T1000 (cell line): Measurements from ENCODE around the gene MAP4K4.
"Not testable (repeated sequence)": the region's sequence is repeated elsewhere in the genome, so short reads cannot be mapped to it uniquely, and the experiment has no call there.

ENCODE experiments used
- DNase-seq: peaks from one replicate; lab custom pipeline; 2025; ENCODE audit warnings: mixed read lengths; lab: John Stamatoyannopoulos, UW

Gene MAP4K4

DNA sequence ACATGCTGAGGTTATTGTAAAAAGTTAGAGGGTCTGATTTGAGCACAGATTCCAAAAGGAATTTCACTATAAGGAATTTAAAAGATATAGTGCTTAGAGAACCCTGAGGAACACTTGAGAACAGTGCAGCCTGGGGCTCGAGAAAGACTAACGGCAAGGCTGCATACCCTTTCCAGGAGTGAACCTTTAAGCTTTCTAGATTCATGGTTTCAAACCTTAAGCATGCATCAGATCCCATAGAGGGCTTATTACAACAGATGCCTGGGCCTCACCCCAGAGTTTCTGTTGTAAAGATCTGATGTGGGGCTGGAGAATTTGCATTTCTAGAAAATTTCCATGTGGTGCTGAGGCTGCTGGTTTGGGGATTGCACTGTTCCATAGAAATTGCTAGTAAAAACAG lies 203.7 kb downstream of the MAP4K4 start:
- no peak for DNase-seq

DNA sequence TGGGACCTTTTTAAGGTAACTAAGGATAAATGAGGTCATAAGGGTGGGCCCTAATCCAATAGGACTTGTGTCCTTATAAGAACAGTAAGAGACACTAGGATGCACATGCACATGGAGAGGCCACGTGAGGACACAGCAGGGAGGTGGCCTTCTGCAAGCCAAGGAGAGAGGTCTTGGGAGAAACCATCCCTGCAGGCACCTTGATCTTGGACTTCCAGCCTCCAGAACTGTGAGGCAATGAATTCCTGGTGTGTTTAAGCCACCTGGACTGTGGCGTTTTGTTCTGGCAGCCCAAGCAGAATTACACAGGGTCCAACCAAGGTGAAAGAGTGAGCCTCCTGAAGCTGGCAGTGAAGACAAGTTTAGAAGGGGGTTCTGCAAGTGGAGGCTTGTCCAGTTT lies 204.7 kb downstream of the MAP4K4 start:
- no peak for DNase-seq

DNA sequence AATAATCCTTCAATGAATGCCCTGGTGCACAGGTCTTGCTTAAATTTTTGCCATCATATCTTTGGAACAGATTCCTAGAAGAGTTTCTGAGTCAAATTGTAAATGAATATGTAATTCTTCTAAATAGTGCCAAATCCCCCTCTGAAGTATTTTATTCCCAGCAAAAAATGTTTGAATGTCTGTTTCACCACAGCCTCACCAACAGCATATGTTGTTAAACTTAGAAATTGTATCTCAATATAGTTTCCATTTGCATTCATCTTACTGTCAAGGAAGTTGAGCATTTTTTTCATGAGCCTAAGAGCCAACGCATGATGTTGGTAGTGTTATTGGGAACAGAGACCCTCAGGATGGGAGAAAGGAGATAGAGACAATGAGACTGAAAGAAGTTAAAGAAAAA lies 207.4 kb downstream of the MAP4K4 start:
- no peak for DNase-seq

DNA sequence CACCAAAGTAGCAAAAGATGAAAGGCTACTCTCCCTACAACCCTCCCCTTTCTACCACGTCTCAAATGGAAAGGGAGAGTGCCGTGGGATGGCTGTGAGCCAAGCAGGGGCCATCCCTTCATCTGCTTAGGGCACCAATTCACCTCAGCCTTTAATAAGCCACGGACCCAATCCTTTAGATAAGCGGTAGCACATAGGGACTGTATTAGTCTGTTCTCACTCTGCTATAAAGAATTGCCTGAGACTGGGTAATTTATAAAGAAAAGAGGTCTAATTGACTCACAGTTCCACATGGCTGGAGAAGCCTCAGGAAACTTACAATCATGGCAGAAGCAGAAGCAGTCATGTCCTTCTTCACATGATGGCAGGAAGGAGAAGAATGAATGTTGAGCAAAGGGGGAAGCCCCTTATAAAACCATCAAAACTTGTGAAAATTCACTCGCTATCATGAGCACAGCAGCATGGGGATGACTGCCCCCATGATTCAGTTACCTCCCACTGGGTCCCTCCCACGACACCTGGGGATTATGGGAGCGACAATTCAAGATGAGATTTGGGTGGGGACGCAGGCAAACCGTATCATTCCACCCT lies 208.3 kb downstream of the MAP4K4 start:
- no peak for DNase-seq

DNA sequence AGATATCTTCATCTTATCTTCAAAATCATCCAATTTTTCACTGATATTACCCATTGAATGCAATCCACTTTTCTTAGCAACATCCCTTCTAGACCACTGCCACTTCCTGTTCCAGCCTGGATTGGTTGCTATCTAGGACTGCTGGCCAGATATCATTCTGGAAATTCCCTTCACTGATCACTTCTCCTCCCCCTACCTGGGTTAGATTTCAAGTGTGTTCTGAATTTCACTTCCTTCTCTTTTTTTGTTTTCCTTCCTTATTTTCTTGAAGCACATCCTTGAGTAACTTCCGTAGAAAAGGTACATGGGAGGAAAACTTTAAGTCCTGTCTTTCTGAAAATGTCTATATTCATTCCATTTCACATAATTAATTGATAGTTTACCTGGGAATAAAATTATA lies 212.3 kb downstream of the MAP4K4 start:
- DNase-seq, result no peak

DNA sequence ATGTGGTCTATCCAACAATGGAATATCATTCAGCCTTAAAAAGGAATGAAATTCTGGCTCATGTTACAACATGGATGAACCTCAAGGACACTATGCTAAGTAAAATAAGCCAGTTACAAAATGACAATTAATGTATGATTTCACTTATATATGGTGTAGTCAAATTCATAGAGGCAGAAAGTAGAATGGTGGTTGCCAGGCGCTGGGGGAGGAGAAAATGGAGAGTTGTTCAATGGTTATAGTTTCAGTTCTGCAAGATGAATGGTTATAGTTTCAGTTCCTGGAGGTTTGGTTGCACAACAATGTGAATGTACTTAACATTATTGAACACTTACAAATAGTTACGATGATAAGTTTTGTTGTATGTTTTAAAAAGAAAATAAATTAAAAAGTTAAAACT lies 215.0 kb downstream of the MAP4K4 start:
- DNase-seq, result no peak

DNA sequence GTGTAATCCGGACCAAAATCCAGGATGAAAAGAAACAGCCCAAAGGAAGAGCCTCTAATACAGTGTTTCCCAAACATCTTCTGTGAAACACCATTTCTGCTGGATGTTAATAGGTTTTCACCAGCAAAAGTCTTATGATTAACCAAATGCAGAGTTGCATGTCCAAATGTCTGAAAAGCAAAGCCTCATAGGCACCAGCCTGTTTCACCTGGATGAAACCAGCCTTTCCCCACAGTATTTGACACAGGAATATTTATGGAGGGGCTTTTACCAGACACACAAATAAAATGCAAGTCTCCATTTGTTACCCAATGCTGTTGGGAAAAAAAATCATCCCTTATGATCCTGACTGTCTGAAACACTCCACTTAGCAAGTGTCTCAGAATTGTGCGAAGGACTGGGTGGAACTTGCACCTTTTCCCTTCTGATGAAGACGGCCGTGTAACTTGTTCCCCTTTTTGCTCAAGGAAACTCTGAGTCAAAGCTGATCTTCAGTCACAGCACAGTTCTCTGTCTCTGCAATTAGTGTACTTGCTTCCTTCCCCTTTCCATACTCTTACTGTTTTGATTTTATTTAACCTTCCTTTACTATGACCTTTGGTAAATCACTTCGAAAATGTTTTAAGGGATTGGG lies 223.9 kb downstream of the MAP4K4 start:
- DNase-seq, result no peak

DNA sequence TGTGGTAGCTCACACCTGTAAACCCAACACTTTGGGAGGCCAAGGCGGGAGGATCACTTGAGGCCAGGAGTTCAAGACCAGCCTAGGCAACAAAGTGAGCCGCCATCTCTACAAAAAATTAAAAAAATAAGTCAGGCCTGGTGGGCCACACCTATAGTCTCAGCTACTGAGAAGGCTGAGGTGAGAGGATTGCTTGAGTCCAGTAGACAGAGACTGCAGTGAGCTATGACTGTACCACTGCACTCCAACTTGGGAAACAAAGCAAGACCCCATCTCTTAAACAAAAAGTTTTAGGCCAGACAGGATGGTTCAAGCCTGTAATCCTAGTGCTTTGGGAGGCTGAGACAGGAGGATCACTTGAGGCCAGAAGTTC lies 224.4 kb downstream of the MAP4K4 start:
- DNase-seq, result no peak

DNA sequence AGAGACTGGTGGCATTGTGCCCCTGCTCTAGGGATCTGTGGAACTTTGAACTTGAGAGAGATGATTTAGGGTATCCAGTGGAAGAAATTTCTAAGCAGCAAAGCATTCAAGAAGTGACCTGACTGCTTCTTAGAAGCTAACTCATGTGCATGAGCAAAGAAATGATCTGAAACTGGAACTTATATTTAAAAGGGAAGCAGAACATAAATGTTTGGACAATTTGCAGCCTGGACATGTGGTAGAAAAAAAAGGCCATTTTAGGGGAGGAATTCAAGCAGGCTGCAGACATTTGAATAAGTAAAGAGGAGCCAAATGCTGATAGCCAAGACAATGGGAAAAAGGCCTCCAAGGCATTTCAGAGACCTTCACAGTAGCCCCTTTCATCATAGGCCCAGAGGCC lies 226.8 kb downstream of the MAP4K4 start:
- DNase-seq, result not testable (repeated sequence)

DNA sequence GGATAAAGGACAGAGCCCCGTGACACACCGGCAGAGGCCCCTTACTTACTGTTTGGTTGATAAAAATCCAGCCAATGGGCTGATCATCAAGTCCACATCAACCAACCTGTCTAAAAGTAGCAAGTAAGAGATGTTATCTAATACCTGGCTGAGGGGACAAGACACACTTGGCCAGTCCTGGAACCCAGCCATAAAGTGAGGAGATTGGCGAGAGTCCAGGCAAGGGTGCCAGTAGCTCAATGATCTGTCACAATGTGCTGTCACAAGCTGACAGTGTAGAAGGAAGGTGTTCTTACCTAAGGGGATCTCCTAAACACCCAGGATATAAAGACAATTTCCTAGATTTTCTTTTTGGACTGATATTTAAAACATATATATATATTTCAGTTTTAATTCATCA lies 232.5 kb downstream of the MAP4K4 start:
- DNase-seq, result no peak

DNA sequence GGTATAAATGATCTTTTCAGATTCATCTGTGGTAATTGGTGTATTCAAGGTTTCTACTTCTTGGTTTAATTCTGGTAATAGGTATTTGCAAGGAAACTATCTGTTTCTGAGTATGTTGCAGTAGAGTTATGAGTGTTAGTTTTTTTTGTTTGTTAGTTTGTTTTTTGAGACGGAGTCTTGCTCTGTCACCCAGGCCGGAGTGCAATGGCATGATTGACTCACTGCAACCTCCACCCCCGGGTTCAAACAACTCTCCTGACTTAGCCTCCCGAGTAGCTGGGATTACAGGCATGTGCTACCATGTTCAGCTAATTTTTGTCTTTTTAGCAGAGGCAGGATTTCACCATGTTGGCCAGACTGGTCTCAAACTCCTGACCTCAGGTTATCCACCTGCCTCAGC lies 233.3 kb downstream of the MAP4K4 start:
- DNase-seq, result no peak

DNA sequence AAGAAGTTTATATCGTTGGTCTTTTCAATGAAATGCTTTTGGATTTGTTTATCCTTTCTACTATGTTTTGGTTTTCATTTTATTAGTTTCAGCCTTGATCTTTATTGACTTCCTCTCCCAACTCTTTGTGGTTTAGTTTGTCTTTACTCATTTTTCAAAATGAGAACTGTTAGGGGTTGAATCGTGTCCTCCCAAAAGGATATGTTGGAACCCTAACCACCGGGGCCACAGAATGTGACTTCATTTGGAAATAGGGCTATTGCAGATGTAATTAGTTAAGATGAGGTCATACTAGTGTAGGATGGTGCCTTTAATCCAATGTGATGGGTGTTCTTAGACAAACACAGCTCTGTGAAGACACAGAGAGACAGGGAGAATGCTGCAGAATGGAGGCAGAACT lies 233.9 kb downstream of the MAP4K4 start:
- DNase-seq, result no peak

DNA sequence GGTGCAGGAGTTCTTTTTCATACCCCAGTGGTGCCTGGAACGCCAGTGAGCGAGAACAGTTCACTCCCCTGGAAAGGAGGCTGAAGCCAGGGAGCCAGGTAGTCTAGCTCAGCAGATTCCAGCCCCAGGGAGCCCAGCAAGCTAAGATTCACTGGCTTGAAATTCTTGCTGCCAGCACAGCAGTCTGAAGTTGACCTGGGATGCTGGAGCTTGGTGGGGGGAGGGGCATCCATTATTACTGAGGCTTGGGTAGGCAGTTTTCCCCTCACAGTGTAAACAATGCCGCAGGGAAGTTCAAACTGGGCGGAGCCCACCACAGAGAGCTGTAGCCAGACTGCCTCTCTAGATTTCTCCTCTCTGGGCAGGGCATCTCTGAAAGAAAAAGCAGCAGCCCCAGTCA lies 238.3 kb downstream of the MAP4K4 start:
- not testable (repeated sequence) for DNase-seq

DNA sequence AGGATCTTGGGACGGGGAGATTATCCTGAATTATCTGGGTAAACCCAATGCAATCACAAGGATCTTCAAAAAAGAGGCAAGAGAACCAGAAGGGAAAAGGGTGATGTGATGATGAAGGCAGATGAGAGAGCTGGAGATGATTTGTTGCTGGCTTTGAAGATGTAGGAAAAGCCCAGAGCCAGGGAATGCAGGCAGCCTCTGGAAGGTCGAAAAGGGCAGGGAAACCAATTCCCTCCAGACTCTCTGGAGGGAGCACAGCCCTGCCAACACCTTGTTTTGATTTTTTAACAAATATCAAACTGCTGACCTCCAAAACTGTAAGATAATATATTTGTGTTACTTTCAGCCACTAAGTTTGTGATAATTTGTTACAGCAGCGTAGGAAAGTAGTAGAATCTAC lies 245.3 kb downstream of the MAP4K4 start:
- DNase-seq, result no peak
